GM21529 (cell line): ENCODE results near the gene COQ8A.
A peak's percentile ranks its signal among the peaks of the same experiment; 100 is the strongest.
"Not testable (repeated sequence)": the region's sequence is repeated elsewhere in the genome, so short reads cannot be mapped to it uniquely, and the experiment has no call there.

ENCODE experiments used
- ATAC-seq: cut with Tn5 transposase; IDR thresholded peaks from one replicate; pipeline ENCODE4 v1.9.1; 2021; ENCODE audit not compliant: unreplicated experiment

The COQ8A gene

DNA sequence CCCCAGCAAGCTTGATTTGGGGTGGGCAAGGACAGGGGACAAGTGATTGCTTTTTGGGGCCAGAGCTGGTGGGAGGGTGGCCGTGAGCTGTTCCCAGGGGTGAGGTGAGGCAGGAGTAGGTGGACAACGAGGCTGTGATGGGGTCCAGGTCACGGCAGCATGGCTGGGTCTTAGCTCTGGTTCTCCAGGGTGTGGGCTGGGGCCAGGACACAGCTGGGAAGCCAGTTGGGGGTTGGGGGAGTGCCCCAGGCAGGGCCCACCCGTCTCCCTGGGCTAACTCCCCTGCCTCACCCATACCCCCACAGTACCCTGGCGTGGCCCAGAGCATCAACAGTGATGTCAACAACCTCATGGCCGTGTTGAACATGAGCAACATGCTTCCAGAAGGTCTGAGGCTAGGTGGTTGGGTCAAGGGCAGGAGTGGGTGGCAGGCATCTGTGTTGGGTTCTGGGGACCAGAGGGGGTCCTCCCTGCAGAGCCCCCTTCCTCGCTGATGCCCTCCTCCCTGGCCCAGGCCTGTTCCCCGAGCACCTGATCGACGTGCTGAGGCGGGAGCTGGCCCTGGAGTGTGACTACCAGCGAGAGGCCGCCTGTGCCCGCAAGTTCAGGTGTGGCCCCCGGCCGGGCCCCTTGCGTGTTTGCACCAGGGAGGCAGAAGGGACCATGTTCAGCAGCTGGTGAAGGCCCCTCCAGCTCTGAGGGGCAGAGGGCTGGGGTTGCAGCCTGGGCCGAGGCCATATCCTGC, 43.3 kb downstream of the COQ8A start:
- no peak for ATAC-seq

DNA sequence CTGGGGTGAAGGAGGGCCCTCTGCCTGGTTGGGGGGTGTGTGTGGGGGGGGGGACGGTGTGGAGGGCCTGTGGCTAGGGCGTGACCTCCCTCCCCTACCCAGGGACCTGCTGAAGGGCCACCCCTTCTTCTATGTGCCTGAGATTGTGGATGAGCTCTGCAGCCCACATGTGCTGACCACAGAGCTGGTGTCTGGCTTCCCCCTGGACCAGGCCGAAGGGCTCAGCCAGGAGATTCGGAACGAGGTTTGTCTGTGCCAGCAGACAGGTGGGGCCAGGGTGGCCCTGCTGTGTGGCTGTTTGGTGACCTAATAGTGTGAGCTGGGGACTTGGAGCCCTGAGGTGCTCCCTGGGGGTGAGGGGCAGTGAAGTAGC, 43.9 kb downstream of the COQ8A start:
- ATAC-seq: no peak

DNA sequence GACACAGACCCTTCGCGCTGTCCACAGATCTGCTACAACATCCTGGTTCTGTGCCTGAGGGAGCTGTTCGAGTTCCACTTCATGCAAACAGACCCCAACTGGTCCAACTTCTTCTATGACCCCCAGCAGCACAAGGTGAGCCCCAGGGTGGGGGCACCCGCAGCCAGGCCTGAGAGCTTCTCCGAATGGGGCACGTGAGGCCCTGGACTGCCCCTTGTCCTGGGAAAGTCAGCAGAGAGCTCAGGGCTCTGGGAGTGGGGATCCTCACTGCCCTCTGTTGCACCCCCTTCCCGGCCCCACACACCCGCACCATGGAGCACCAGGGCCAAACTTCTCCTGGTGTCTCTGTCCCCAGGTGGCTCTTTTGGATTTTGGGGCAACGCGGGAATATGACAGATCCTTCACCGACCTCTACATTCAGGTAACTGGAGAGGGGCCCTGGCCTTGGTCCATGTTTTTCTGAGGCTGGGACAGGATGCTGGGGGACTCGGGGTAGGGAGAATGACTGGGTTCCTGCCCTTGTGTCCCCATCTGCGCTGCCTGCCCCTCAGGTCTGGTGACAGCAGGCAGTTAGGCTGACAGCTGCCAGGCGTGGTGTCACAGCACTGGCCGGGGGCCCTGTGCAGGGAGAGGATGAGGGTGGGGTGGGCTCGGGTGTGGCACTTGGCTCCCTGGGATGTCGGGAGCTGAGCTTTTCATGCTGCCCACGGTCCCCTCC, 44.6 kb downstream of the COQ8A start:
- ATAC-seq: no peak

DNA sequence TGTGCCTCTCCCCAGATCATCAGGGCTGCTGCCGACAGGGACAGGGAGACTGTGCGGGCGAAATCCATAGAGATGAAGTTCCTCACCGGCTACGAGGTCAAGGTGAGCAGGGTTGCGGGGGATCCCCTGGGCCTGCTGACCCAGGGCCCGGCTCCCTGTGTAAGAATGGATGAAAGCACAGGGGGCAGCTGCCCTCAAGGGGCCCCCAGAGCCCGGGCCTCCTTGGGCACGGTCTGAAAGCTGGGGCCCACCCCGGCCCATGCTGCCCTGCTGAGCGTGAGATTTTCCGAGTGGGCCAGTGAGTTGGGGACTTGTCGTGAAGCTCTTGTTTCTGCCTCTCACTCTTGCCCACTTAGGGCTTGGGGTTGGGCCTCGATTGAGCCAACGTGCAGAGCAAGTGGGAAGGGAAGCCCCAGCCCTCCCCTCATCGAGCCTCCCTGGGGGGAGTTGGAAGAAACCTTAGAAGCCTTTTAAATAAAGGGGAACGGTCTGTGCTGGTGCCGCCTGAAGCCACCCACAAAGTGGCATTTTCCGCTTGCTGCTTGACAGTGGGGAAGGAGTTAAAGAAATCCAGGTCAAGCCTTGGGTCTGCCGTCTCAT, 45.2 kb downstream of the COQ8A start:
- ATAC-seq: no peak

DNA sequence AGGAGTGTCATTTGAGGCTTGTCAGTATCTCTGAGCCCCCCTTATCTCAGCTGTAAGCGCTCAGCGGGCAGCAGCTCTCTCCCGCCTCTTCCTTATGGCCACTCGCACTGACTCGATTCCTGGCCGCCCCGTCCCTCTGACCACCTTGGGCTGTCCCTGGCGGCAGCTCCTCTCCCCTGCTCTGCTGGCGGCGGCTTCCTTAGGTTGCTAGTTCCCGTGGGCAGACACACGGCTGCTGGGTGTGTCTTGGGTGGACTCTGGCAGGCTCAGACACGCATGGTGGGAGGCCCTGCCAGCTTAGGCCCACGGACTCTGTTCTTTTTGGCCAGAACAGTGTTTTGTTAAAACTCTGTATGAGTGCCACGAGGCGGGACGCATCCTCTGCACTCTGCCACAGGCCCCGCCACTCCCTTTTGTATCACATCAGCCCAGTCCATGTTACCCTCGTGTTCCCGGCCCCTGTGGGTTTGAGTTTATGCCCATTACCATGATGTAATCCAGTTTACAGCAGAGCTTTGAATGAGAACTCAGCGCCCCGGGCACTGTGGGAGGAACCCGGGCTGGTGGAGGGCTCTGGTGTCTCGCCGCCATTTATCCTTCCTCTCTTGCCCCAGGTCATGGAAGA, 45.9 kb downstream of the COQ8A start:
- ATAC-seq: no peak

DNA sequence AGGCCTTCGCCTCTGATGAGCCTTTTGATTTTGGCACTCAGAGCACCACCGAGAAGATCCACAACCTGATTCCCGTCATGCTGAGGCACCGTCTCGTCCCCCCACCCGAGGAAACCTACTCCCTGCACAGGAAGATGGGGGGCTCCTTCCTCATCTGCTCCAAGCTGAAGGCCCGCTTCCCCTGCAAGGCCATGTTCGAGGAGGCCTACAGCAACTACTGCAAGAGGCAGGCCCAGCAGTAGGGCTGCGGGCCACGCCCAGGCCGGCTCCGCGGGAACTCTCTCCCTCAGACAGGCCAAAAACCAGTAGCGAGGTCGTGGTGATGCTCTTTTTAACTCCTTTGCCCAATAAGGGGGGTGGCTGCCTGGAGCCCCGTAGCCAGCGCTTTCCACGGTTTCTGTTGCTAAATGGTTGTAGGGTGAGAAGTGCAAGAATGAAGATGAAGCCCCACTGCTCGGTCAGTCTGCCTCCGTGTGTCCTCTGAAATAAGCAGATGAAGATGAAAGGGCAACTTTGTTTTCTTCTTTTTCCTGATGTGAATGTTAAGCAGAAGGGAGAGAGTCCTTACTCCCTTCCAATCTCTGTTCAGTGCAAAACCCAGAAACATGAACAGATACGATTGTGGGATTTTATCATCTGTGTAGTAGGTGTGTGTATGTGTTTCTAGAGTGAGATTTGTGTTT, 46.5 kb downstream of the COQ8A start:
- ATAC-seq: no peak

DNA sequence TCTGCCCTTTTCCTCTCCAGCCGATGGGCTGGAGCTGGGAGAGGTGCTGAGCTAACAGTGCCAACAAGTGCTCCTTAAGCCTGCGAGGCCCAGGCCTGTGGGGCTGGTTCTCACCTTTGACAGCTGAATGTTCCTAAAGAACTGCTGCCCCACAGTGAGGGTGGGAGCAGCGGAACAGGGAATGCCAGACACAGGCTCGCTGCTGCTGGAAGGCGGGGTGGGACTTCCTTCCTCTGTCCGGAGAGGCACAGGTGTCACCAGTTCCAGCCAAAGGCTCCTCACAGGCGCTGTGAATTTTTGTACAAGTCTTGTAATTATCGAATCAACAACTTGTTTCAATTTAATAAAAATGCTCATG, 47.1 kb downstream of the COQ8A start:
- no peak for ATAC-seq

DNA sequence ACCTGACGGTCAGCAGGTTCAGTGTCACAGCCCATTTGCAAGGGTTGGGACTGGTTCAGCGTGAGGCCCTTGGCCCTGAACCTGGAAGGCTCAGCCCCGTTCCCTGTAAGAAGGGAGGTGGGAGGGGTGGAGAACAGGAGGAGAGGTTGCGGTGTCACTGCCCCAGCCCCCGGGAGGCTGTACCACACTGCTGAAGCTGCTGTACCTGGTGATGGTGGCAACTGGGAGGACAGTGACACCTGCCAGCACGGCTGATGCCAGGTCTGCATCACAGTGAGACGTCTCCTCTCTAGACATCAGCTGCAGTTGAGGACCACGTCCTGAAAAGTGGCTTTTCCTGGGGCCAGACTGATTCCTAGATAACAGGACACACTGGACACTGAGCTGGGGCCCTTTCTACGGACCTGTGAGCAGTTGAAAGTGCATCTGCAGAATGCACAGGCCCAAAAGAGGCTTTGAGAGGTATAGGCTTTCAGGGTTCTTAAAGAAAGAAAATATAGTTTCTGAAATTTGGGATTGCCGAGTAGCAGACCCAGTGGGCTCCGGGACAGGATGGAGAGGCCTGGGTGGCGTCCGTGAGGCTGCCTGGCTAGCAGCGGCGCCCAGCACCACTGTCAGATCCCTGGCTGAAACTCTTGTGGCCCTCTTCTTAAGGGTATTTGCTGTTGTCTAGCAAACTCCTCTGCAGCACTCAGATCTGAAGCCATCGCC, 47.7 kb downstream of the COQ8A start:
- no peak for ATAC-seq

DNA sequence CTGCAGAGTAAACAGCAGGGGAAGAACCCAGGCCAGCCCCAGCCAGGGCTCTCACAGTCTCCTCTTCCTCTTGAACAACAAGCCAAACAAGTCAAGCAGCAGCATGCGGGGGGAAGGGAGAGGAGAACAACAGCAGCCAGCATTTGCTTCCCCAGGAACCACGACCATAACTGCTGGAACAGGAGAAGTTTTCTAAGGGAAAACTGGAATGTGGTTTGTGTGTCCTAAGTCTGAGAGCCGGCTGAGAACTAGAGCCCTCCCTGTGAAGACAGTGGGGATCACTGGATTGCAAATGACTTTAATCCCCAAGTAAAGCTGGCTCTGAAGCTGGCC, 48.2 kb downstream of the COQ8A start:
- no peak for ATAC-seq

DNA sequence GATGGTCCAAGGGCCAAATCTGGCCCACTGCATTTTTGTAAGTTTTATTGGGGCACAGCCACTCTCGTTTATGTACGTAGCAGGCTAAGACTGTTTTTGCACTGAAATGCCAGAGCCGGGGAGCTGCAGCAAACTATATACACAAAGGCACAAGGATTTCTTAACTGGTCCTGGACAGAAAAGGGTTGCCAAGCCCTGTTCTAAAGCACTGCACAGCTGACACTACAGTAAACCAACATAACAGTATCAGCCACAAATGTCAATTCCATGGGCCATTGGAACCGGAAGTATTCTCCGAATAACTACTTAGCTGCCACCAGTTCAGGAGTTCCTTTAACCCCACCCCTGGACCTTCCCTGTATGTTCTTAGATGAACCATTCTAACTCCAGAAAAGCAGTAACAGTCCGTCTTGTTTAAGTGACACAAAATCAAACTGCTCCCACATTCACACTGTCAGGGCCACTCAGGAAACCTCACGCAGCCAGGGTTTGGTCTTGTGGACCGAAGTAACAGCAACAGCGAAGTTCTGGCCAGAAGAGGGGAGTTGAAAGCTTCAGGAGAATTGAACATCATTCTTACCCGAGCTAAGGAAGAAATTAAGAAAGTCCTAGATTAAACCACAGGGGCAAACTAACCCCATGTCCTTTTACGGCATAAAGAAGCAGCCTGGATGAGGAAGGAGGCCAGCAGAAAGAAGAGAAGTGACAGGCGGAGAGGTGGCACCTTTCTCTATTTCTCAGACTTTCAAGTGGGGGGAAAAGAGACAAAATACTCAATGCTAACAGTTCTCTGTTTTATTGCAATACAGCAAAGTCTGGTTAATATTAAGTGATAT, 49.2 kb downstream of the COQ8A start:
- ATAC-seq: no peak

DNA sequence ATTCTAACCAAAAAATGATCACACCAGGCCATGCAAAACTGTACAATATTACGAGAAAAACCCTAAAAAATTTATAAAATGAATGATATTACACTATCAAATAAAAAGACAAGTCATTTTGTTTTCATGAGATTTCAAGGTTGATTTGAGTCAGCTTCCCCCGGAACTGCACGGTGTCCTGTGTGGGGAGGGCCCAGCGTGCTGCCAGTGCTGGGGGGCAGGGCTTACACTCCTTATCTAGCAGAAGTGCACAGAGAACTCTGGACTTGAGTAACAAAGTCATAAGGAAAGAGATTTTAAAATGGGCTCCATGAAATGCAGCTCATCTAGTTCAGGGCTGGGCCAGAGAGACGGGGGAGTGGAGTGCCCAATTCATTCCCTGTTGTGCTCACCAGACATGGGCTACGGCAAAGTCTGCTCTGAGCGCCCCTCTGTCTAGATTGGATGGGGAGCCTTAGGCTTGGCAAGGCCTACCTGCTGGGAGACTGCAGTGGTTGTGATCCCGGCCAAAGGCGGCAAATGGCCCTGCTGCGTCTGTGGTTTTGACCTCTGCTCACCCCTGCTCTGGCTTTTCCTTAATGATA, 50.1 kb downstream of the COQ8A start:
- ATAC-seq: peak; percentile 74

DNA sequence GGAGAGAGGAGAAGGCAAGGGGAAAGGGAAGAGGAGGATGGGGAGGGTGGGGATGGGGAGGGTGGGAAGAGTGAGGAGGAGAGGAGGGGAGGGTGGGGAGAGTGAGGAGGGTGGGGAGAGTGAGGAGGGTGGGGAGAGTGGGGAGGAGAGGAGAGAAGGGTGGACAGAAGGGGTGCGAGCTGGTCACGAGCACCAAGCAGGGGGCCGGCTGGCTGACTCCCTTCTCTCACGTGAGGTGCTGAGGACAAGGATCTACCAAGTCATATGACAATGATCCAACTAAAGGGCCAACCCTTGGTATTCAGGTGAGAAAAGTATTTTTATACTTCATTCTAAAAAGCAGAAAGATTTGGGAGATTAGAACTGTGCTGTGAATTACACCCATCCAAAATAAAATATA, 51.8 kb downstream of the COQ8A start:
- ATAC-seq: no peak

DNA sequence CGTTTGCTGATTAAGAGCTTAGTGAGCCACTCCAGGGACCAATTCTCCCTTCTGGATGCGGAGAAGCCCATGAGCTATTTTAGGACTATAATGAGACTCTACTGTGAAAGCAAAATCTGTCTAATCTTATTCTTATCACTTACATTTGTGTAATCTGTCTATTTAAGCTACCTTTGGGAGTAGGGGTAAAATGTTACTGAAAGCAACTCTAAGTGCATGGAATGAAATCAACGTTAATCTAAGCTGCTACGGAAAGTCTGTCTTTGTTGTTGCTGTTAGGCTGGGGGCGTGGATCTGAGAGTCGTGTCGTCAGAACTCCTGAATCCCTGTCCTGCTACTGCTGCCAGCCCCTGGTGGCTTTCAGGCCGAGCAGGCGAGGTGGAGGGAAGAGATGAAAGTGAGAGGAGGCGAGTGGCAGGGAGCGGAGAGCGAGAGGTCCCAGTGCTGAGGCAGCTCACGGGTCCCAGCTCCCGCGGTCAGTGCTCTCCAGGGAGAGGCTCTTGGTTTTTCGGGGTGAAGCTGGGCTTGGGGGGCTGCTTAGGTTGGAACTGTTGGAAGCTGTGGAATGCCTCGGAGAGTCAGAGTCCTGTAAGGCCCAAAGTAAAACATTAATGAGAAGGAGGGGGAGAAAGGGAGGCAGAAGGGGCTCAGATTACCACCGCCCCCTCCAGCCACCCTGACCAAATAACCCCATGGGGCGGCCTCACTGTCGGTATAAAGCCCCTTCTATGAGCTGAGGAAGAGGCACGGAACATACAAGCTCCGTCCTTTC, 53.9 kb downstream of the COQ8A start:
- no peak for ATAC-seq

DNA sequence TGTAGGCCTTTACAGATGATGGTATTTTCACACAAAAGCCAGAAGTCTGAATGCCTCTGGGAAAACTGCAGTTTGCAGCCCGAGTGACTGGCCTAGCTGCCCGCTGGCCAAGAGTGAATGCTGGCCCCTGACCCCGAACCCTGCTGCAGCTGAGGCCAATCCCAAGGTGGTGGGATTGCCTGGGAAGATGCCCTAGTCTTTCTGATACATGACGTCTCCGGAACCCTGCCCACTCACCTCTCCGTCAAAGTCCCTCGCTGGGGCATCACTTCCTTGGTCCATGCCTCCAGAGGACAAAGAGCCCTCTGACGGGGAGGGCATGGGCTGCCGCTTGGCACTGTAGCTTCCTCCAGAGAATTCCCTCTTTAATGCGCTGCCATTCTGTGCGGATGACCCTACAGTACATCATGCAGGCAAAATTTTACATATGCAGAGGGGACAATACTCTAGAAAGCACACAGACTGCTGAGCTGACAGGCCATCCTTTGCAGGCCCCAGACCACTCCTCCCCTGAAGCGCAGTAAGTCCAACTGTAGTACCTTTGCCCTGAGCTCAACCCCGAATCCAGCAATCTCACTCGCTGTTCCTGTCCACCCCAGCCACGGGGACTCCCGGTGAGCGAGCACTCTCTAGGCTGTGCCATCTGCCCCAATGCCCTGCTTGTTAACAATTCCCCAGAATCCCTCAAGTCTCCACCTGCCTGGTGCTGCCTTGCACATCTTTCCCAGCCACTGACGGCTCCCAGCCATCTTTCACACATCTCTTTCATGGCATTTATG, 54.7 kb downstream of the COQ8A start:
- no peak for ATAC-seq

DNA sequence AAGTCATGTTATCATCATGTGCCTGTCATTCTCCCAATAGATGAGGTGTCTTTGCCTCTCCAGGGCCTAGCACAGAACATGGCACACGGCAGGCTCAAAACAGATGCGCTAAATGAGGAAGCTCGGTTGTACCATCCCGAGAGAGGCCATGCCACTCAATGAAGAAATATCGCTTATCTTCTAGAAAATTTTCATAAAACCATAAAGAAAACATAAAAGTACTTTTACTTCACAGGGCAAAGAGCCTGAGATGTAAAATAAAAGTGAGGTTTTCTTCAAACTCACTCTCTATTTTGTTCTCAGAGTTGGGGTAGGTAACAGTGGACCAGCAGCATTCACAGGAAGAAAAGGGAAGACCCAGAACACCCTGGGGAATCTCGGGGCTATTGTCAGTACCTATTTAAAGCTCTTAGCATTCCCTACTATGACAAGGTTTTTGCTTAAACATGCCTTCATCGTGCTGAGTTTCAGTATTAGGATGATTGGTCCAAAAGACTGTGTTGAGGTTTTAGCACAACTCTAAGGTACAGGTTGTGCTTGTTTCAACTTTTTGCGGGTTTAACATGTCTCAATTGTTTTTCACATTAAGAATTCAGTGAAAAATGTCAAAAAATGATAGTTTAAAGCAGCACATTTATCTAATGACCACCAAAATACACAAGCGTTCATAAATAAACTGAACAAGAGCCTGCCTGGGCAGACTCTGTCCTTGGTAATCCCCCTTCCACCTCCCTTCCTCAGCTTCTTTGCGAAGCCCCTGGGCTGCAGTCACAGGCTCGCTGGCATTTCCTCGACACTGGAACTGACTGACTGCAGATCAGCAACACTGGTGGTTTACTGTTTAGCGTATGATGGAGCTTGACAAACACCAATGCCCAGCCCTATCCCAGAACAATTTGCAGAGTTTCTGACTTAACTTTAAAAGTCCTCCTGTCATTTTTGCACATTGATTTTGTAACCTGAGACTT, 55.6 kb downstream of the COQ8A start:
- peak; percentile 97 for ATAC-seq

DNA sequence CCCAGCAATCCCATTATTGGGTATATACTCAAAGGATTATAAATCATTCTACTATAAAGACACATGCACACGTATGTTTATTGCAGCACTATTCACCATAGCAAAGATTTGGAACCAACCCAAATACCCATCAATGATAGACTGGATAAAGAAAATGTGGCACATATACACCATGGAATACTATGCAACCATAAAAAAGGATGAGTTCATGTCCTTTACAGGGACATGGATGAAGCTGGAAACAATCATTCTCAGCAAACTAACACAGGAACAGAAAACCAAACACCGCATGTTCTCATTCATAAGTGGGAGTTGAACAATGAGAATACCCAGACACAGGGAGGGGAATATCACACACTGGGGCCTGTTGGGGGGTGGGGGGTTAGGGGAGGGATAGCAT, 59.5 kb downstream of the COQ8A start:
- not testable (repeated sequence) for ATAC-seq

DNA sequence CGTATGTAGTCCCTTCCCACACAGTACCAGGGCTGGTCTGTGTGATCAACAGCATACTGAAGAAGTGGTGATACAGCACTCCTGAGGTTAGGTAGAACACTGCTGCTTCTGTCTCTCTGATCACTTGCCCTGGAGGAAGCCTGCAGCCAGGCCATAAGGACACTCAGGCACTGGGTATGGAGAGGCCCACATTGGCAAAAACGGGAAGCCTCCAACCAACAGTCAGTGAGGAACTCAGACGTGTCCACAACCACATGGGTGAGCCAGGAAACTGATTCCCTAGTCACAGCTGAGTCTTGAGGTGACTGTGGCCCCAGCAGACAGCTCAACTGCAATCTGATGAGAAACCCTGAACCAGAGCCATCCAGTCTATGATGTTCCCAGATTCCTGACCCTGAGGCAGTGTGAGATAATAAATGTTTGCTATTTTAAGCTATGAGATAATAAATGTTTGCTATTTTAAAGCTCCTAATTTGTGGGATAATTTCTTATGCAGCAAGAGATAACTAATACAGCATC, 62.5 kb downstream of the COQ8A start:
- ATAC-seq: no peak
